SK-N-SH treated with all-trans-retinoic acid at 6 μM for 48 hours (cell line): ENCODE results near the gene PRR14L.

Experiments
- ATAC-seq: fragments of 200-7000 bp; cut with Tn5 transposase; 3 replicates; pipeline ENCODE4 v1.9.1; 2020; ENCODE audit warnings: mild to moderate bottlenecking, moderate library complexity
- BACH2 ChIP-seq: fragments of 250-450 bp; sonication (Bioruptor Pico); IDR thresholded peaks from 2 replicates; pipeline ENCODE4 v1.9.0; 2021; ENCODE audit warnings: mild to moderate bottlenecking, borderline replicate concordance
- CREB5 ChIP-seq: fragments of 250-450 bp; sonication (Bioruptor Pico); IDR thresholded peaks from 2 replicates; pipeline ENCODE4 v1.5.1; 2020; ENCODE audit warnings: low read depth, mild to moderate bottlenecking, moderate library complexity
- CSDC2 ChIP-seq: fragments of 250-450 bp; sonication (Bioruptor Pico); IDR thresholded peaks from 2 replicates; pipeline ENCODE4 v1.5.0; 2020; ENCODE audit warnings: mild to moderate bottlenecking, moderate library complexity
- CSRNP3 ChIP-seq: fragments of 250-450 bp; sonication (Bioruptor Pico); IDR thresholded peaks from 2 replicates; pipeline ENCODE4 v1.5.1; 2021; ENCODE audit warnings: mild to moderate bottlenecking, moderate library complexity
- GLIS3 ChIP-seq: fragments of 250-450 bp; sonication (Bioruptor Pico); IDR thresholded peaks from 2 replicates; pipeline ENCODE4 v1.5.0; 2020; ENCODE audit warnings: mild to moderate bottlenecking, moderate library complexity
- ISL1 ChIP-seq: fragments of 250-450 bp; sonication (Bioruptor Pico); IDR thresholded peaks from 2 replicates; pipeline ENCODE4 v2.1.2; 2022; ENCODE audit warnings: mild to moderate bottlenecking, moderate library complexity
- PATZ1 ChIP-seq: fragments of 250-450 bp; sonication (Bioruptor Pico); IDR thresholded peaks from 2 replicates; pipeline ENCODE4 v1.8.0; 2020; ENCODE audit warnings: mild to moderate bottlenecking, moderate library complexity, borderline replicate concordance
- POU6F1 ChIP-seq: fragments of 250-450 bp; sonication (Bioruptor Pico); IDR thresholded peaks from 2 replicates; pipeline ENCODE4 v1.8.0; 2021; ENCODE audit warnings: low read depth, mild to moderate bottlenecking, moderate library complexity, borderline replicate concordance
- RARB ChIP-seq: fragments of 250-450 bp; sonication (Bioruptor Pico); IDR thresholded peaks from 2 replicates; pipeline ENCODE4 v1.8.0; 2021; ENCODE audit warnings: mild to moderate bottlenecking, moderate library complexity
- SNAI2 ChIP-seq: fragments of 250-450 bp; sonication (Bioruptor Pico); IDR thresholded peaks from 2 replicates; pipeline ENCODE4 v1.5.0; 2020; ENCODE audit warnings: mild to moderate bottlenecking, moderate library complexity
- TCF4 ChIP-seq: fragments of 250-450 bp; sonication (Bioruptor Pico); IDR thresholded peaks from 2 replicates; pipeline ENCODE4 v1.8.0; 2021; ENCODE audit warnings: mild to moderate bottlenecking, moderate library complexity, borderline replicate concordance
- TOX ChIP-seq: fragments of 250-450 bp; sonication (Bioruptor Pico); IDR thresholded peaks from 2 replicates; pipeline ENCODE4 v1.8.0; 2021; ENCODE audit warnings: mild to moderate bottlenecking, moderate library complexity, borderline replicate concordance
- TSHZ2 ChIP-seq: fragments of 250-450 bp; sonication (Bioruptor Pico); IDR thresholded peaks from 2 replicates; pipeline ENCODE4 v1.5.0; 2020; ENCODE audit warnings: mild to moderate bottlenecking, moderate library complexity
- ZC3H10 ChIP-seq: fragments of 250-450 bp; sonication (Bioruptor Pico); IDR thresholded peaks from 2 replicates; pipeline ENCODE4 v1.5.1; 2021; ENCODE audit warnings: mild to moderate bottlenecking, moderate library complexity
- ZFP3 ChIP-seq: fragments of 250-450 bp; sonication (Bioruptor Pico); IDR thresholded peaks from 2 replicates; pipeline ENCODE4 v1.5.0; 2020; ENCODE audit warnings: mild to moderate bottlenecking, moderate library complexity
- ZFP30 ChIP-seq: fragments of 450-650 bp; formaldehyde crosslinking; IDR thresholded peaks from 2 replicates; pipeline ENCODE4 v1.5.0; 2022; ENCODE audit warnings: mild to moderate bottlenecking, moderate library complexity
- ZNF565 ChIP-seq: fragments of 450-650 bp; formaldehyde crosslinking; conservative IDR thresholded peaks from 2 replicates; pipeline ENCODE4 v1.5.0; 2020; ENCODE audit warnings: low read depth, mild to moderate bottlenecking, moderate library complexity
- ZNF70 ChIP-seq: fragments of 450-650 bp; formaldehyde crosslinking; IDR thresholded peaks from 2 replicates; pipeline ENCODE4 v1.5.0; 2020; ENCODE audit warnings: mild to moderate bottlenecking, moderate library complexity

PRR14L gene

GRCh38 chr22:31652088-31652487 is 97.8 kb downstream of the PRR14L start:
- no peak for ATAC-seq

GRCh38 chr22:31651664-31652063 is 98.3 kb downstream of the PRR14L start:
- TF ChIP-seq TCF4 (CRISPR knock-in tag) = no peak
- TF ChIP-seq BACH2 = no peak
- TF ChIP-seq RARB (CRISPR knock-in tag) = no peak
- TF ChIP-seq TOX (CRISPR knock-in tag) = no peak
- no peak for TF ChIP-seq ZFP3 (CRISPR knock-in tag)
- TF ChIP-seq ZFP30 (CRISPR knock-in tag) = no peak
- TF ChIP-seq CREB5 = no peak
- TF ChIP-seq CSDC2 (CRISPR knock-in tag) = no peak
- no peak for TF ChIP-seq ZC3H10
- ATAC-seq = no peak

More at GRCh38 chr22:31652088-31652487, 97.8 kb downstream of the PRR14L start:
- TF ChIP-seq CSDC2 (CRISPR knock-in tag) (no peak), TCF4 (CRISPR knock-in tag) (no peak)

- TF ChIP-seq ZFP3 (CRISPR knock-in tag) (no peak), ISL1 (no peak), ZNF565 (CRISPR knock-in tag) (no peak), TOX (CRISPR knock-in tag) (no peak), CSRNP3 (CRISPR knock-in tag) (no peak), TSHZ2 (CRISPR knock-in tag) (no peak), ZNF70 (no peak), SNAI2 (CRISPR knock-in tag) (no peak), TCF4 (CRISPR knock-in tag) (no peak), PATZ1 (CRISPR knock-in tag) (no peak)
- no peak for ATAC-seq
Observed at GRCh38 chr22:31650391-31650790, 99.5 kb downstream of the PRR14L start.

GRCh38 chr22:31647523-31648320 is 102.2 kb downstream of the PRR14L start:
- no peak; the same call in 1 of the 3 replicates for ATAC-seq

More at GRCh38 chr22:31647523-31648320, 102.2 kb downstream of the PRR14L start:
- TF ChIP-seq CSDC2 (CRISPR knock-in tag) = no peak
- TF ChIP-seq ZNF70 = no peak
- TF ChIP-seq POU6F1 = no peak
- TF ChIP-seq RARB (CRISPR knock-in tag) = no peak
- TF ChIP-seq ZC3H10 = no peak
- TF ChIP-seq GLIS3 (CRISPR knock-in tag) = no peak
- no peak for TF ChIP-seq SNAI2 (CRISPR knock-in tag)
